Nephron progenitor cell (in vitro differentiated cells): ENCODE measurements around the gene ZNF521.

Source experiments
- DNase-seq: peaks from one replicate; pipeline ENCODE4 v3.0.0; 2021
- H3K27ac Mint-ChIP-seq: 2 replicates; pipeline ENCODE4 v1.8.0; 2021; ENCODE audit warnings: mild to moderate bottlenecking, moderate library complexity, mixed read lengths
- H3K27me3 Mint-ChIP-seq: 2 replicates; pipeline ENCODE4 v1.8.0; 2021; ENCODE audit warnings: mild to moderate bottlenecking, low read depth, mixed read lengths; ENCODE audit not compliant: poor library complexity
- H3K36me3 Mint-ChIP-seq: 2 replicates; pipeline ENCODE4 v1.8.0; 2021; ENCODE audit warnings: low read depth, mixed read lengths
- H3K4me1 Mint-ChIP-seq: 2 replicates; pipeline ENCODE4 v1.8.0; 2021; ENCODE audit warnings: mixed read lengths
- H3K4me3 Mint-ChIP-seq: 2 replicates; pipeline ENCODE4 v1.8.0; 2021; ENCODE audit warnings: mild to moderate bottlenecking, moderate library complexity, mixed read lengths
- H3K9me3 Mint-ChIP-seq: 2 replicates; pipeline ENCODE4 v1.8.0; 2021; ENCODE audit warnings: mild to moderate bottlenecking, moderate library complexity, mixed read lengths
- TF ChIP-seq, protein P1 (sequence below): fragments of 200-600 bp; sonication (generic); IDR thresholded peaks from 2 replicates; pipeline ENCODE4 v1.5.0; 2021; ENCODE audit warnings: antibody characterized with exemption

ZNF521 gene

DNA sequence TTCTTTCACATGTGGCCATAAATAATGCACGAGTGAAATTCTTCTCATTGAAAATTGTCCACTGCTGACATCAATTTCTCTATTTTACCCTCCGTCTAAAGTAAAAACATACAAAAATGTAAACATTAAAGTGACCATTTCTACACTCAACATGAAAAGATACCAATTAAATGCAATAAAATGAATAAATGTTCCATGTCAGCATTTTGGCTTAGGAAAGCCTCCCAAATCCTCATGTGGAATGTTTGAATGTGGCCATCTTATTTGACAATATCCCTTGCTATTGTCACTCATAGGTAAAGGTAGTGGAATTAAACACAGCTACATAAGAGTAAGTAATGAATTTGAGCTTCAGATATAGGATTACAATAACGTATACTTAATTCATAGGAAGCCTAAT lies 60.8 kb downstream of the ZNF521 start:
- Mint-ChIP-seq H3K9me3 (no peaks in the 10 kb centered on the region), H3K27ac (no peak overlapping the region), H3K36me3 (peaks cover 42% of the 10 kb centered on the region), H3K4me3 (no peak overlapping the region), H3K4me1 (peaks cover 8% of the 10 kb centered on the region), H3K27me3 (no peaks in the 10 kb centered on the region)
- TF ChIP-seq, protein P1, sequence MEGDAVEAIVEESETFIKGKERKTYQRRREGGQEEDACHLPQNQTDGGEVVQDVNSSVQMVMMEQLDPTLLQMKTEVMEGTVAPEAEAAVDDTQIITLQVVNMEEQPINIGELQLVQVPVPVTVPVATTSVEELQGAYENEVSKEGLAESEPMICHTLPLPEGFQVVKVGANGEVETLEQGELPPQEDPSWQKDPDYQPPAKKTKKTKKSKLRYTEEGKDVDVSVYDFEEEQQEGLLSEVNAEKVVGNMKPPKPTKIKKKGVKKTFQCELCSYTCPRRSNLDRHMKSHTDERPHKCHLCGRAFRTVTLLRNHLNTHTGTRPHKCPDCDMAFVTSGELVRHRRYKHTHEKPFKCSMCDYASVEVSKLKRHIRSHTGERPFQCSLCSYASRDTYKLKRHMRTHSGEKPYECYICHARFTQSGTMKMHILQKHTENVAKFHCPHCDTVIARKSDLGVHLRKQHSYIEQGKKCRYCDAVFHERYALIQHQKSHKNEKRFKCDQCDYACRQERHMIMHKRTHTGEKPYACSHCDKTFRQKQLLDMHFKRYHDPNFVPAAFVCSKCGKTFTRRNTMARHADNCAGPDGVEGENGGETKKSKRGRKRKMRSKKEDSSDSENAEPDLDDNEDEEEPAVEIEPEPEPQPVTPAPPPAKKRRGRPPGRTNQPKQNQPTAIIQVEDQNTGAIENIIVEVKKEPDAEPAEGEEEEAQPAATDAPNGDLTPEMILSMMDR, result no peak
- DNase-seq, result no peak

DNA sequence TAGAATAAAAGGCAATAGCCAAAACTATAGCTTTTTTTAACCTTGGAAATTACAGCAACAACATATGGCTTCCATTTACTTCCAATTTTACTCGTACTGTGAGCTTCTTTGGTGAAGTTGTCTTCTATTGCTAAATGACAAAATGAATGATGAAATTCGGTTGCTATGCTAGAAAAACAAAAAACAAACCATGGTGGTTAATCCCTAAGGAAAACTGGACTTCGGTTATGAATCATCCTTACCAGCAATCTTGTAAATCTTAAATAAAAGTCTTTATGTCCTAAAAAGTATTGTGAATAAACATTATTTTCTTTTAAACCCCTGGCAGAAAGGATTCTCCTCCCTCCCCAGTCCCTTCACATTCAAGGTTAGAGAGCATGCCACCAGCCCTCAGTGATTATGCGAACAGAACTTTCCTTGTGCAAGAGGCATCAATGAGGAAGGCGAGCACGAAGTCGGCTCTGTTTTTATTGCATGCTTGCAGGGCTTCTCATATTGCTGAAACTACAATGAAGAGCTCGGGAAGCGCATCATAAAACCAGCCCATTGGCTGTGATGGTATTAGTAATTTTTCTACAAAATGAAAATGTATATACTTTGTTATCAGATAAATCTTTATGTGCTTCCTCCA lies 62.9 kb downstream of the ZNF521 start:
- Mint-ChIP-seq H3K27ac (peak overlapping the region; percentile 97), H3K4me1 (peaks cover 8% of the 10 kb centered on the region), H3K27me3 (no peaks in the 10 kb centered on the region), H3K4me3 (peak overlapping the region; percentile 23), H3K36me3 (peaks cover 35% of the 10 kb centered on the region), H3K9me3 (no peaks in the 10 kb centered on the region)
- TF ChIP-seq, protein P1, result no peak
- peak; percentile 22 for DNase-seq

DNA sequence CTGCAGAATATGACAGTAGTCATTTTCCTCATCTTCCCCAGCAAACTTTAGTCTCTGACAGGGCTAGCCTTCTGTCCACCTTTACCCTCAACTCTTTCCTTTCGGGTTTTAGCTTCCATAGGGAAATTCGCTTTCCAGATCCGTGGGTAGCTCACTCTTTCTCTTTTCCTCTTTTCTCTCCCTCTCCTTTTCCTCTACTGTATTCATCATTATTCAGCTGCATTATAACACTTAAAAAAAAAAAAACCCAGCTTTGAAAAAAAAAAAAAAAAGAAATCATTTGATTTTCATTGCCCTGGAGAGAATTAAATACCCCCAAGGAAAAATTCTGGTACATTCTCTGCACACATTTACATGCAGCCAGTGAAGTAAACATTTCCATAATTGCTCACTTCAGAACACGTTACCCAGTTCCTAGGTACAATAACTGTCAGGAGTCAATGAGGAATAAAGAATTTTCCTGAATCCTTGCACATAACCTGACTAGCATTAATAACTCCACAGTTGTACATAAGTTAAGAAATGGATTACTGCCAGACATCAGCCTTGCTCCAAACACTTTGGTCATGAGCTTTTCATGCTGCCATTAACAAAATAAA lies 63.5 kb downstream of the ZNF521 start:
- H3K4me3 Mint-ChIP-seq, result no peak overlapping the region
- H3K27me3 Mint-ChIP-seq, result no peaks in the 10 kb centered on the region
- H3K9me3 Mint-ChIP-seq, result no peaks in the 10 kb centered on the region
- H3K36me3 Mint-ChIP-seq, result peaks cover 33% of the 10 kb centered on the region
- DNase-seq, result no peak
- H3K27ac Mint-ChIP-seq, result no peak overlapping the region
- TF ChIP-seq, protein P1, result no peak
- H3K4me1 Mint-ChIP-seq, result peaks cover 8% of the 10 kb centered on the region

DNA sequence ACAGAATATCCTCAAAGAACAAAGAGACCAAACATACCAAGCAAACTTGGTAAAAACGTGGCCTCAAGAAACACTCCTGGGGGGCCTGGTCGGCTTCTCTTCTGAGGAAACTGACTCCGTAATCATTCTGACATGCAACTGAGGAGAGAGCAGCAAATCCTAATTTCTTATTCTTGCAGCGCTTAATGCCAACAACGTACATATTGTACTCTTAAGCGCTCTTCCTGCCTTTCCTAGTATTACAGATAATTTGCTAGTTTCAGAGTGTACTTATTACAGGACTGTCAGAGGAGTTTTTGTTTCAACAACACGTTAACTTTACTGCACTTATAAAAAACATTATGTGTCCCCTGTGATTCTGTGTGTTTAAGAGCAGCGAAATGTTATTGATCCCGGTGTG lies 64.9 kb downstream of the ZNF521 start:
- Mint-ChIP-seq H3K27ac (no peak overlapping the region), H3K36me3 (peaks cover 23% of the 10 kb centered on the region), H3K4me3 (no peak overlapping the region), H3K27me3 (no peaks in the 10 kb centered on the region), H3K9me3 (no peaks in the 10 kb centered on the region), H3K4me1 (no peaks in the 10 kb centered on the region)
- TF ChIP-seq, protein P1, result no peak
- no peak for DNase-seq

DNA sequence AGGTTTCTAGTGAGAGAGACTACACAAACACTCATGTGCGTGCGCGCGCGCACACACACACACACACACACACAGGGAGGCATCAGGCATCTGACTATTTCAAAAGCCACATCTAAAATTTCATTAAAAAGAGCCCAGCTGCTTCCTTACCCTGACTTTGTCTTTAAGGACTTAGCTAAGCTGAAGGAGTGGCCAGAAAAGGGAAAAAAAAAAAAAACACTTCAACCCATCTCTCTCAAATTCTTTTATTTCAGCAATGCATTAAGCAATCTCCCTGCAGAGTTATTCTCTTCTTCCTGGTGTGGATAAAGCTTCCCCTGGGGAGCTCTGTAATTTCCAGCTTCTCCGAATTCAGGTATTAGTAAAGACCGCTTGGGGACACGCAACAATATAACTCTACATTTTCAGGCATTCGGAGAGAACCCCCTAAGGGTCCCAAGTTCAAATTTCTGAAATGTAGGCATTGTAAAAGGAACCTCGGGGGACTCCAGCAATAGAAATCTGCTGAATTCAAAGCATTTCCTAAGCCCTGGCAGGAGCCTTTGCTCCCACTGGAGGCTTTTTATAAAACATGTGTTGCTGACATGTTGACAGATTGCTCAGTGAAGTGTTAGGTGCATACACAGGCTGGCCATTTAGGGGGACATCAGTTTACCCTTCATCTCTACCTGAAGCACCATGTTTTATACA lies 67.0 kb downstream of the ZNF521 start:
- TF ChIP-seq, protein P1, result no peak
- DNase-seq, result no peak
- H3K27me3 Mint-ChIP-seq, result no peaks in the 10 kb centered on the region

More for the DNA sequence above, 67.0 kb downstream of the ZNF521 start:
- no peak overlapping the region for H3K27ac Mint-ChIP-seq
- peaks cover 15% of the 10 kb centered on the region for H3K36me3 Mint-ChIP-seq
- H3K4me1 Mint-ChIP-seq, result peaks cover 6% of the 10 kb centered on the region
- H3K9me3 Mint-ChIP-seq, result no peaks in the 10 kb centered on the region
- H3K4me3 Mint-ChIP-seq, result no peak overlapping the region
